H1 (cell line): ENCODE measurements around the gene CCNK. TPM values are rescaled to one million over a fixed set of nuclear protein-coding genes. Genes with fewer than 3 reads are reported as not detected.

Experiments
- CTCF ChIA-PET: fragments of 300-600 bp; sonication (Branson Sonifier 250); formaldehyde crosslinking; loops from one replicate; lab custom pipeline; 2021; ENCODE audit not compliant: partially characterized antibody; lab: Charles Lee
- POLR2A ChIA-PET: fragments of 300-600 bp; sonication (Branson Sonifier 250); formaldehyde crosslinking; loops from one replicate; lab custom pipeline; 2021; ENCODE audit warnings: inconsistent platforms; ENCODE audit not compliant: partially characterized antibody; lab: Charles Lee
- DNase-seq, 2 experiments: peaks; one replicate each; pipeline versions ENCODE4 v3.0.0 to v3.0.0-alpha.2; 2010 to 2022; ENCODE audit warnings: low spot score in 2 of 2, low read depth in 1 of 2, mixed read lengths in 1 of 2
- FAIRE-seq: peaks from 2 replicates; lab custom pipeline; 2011; peaks lifted over from hg19 to GRCh38; lab: Jason Lieb, UNC
- H2AFZ ChIP-seq: 2 replicates; pipeline ENCODE4 v1.8.1; 2012; ENCODE audit warnings: low read length, inconsistent platforms
- H2AK5ac ChIP-seq: 2 replicates; pipeline ENCODE4 v1.6.1; 2013; ENCODE audit warnings: low read depth, low read length
- H2BK120ac ChIP-seq: replicated peaks from 2 replicates; pipeline ENCODE3; 2013; ENCODE audit warnings: low read depth, low read length, inconsistent platforms
- H2BK12ac ChIP-seq: 2 replicates; pipeline ENCODE4 v1.6.1; 2013; ENCODE audit warnings: low read depth, low read length
- H2BK15ac ChIP-seq: 2 replicates; pipeline ENCODE4 v1.6.1; 2013; ENCODE audit warnings: low read length
- H2BK20ac ChIP-seq: 2 replicates; pipeline ENCODE4 v1.6.1; 2013; ENCODE audit warnings: low read length
- H2BK5ac ChIP-seq: 2 replicates; pipeline ENCODE4 v1.6.1; 2013; ENCODE audit warnings: low read depth, low read length
- H3K14ac ChIP-seq: 2 replicates; pipeline ENCODE4 v1.6.1; 2013; ENCODE audit warnings: inconsistent platforms; ENCODE audit not compliant: insufficient read length
- H3K18ac ChIP-seq: 2 replicates; pipeline ENCODE4 v1.6.1; 2013; ENCODE audit warnings: low read length; ENCODE audit errors: extremely low read depth
- H3K23ac ChIP-seq: 2 replicates; pipeline ENCODE4 v1.6.1; 2013; ENCODE audit warnings: inconsistent platforms; ENCODE audit not compliant: insufficient read length
- H3K23me2 ChIP-seq: 2 replicates; pipeline ENCODE4 v1.6.1; 2013; ENCODE audit warnings: low read depth, low read length
- H3K27ac ChIP-seq: 2 replicates; pipeline ENCODE4 v1.6.1; 2011; ENCODE audit warnings: low read depth, low read length, inconsistent platforms
- H3K27me3 ChIP-seq, 4 experiments: replicated peaks in 1 of 4; 1 replicate in 1 of 4; 2 replicates in 3 of 4; pipeline versions ENCODE4 v1.6.1 to v1.8.1; 2011 to 2013; ENCODE audit warnings: low read length in 3 of 4, mild to moderate bottlenecking in 3 of 4, inconsistent platforms in 2 of 4, mixed read lengths in 2 of 4, moderate library complexity in 1 of 4; ENCODE audit not compliant: control insufficient read depth in 3 of 4, insufficient read depth in 3 of 4; ENCODE audit errors: extremely low read depth in 1 of 4
- H3K36me3 ChIP-seq, 4 experiments: 2 replicates each; pipeline versions ENCODE4 v1.6.1 to v1.8.1; 2011 to 2013; ENCODE audit warnings: mild to moderate bottlenecking in 4 of 4, low read length in 3 of 4, moderate library complexity in 2 of 4, control low read depth in 1 of 4, inconsistent platforms in 1 of 4; ENCODE audit not compliant: insufficient read depth in 4 of 4, control insufficient read depth in 2 of 4
- H3K4ac ChIP-seq: replicated peaks from 2 replicates; pipeline ENCODE3; 2013; ENCODE audit warnings: low read length, low read depth, mixed read lengths, inconsistent platforms; ENCODE audit not compliant: insufficient read length
- H3K4me1 ChIP-seq, 4 experiments: replicated peaks in 1 of 4; 1 replicate in 1 of 4; 2 replicates in 3 of 4; pipeline versions ENCODE4 v1.6.1 to v1.8.1; 2011 to 2013; ENCODE audit warnings: low read length in 3 of 4, inconsistent platforms in 2 of 4, mixed read lengths in 1 of 4; ENCODE audit not compliant: insufficient read depth in 4 of 4, control insufficient read depth in 3 of 4
- H3K4me2 ChIP-seq, 2 experiments: 2 replicates each; pipeline versions ENCODE4 v1.6.1 to v1.8.1; 2011 to 2013; ENCODE audit warnings: low read depth in 2 of 2, low read length in 2 of 2, control low read depth in 1 of 2, inconsistent platforms in 1 of 2, mild to moderate bottlenecking in 1 of 2; ENCODE audit not compliant: insufficient read depth in 1 of 2
- H3K4me3 ChIP-seq, 4 experiments: fragments of 200-600, 300-600 bp in 1 of 4; sonication (generic), shearing (Covaris generic), sonication (Bioruptor Twin) in 1 of 4; 2 replicates each; pipeline versions ENCODE4 v1.5.1 to v1.8.1; 2011 to 2016; ENCODE audit warnings: low read length in 4 of 4, low read depth in 3 of 4, control low read depth in 2 of 4, inconsistent platforms in 2 of 4, mild to moderate bottlenecking in 2 of 4, mixed read lengths in 1 of 4, moderate library complexity in 1 of 4; ENCODE audit not compliant: insufficient read depth in 2 of 4; ENCODE audit errors: extremely low read depth in 1 of 4
- H3K56ac ChIP-seq: replicated peaks from 2 replicates; pipeline ENCODE3; 2013; ENCODE audit warnings: low read depth, mild to moderate bottlenecking, mixed read lengths, low read length, inconsistent platforms; ENCODE audit not compliant: insufficient read length
- H3K79me1 ChIP-seq: 2 replicates; pipeline ENCODE4 v1.6.1; 2013; ENCODE audit warnings: low read depth, low read length, control low read depth
- H3K79me2 ChIP-seq, 2 experiments: 2 replicates each; pipeline versions ENCODE4 v1.6.1 to v1.8.1; 2012 to 2013; ENCODE audit warnings: low read length in 2 of 2, mild to moderate bottlenecking in 2 of 2, inconsistent platforms in 1 of 2; ENCODE audit not compliant: insufficient read depth in 2 of 2, control insufficient read depth in 1 of 2
- H3K9ac ChIP-seq, 4 experiments: replicated peaks in 1 of 4; 1 replicate in 1 of 4; 2 replicates in 3 of 4; pipeline versions ENCODE4 v1.6.1 to v1.8.1; 2011 to 2013; ENCODE audit warnings: low read depth in 3 of 4, low read length in 3 of 4, control low read depth in 2 of 4, mild to moderate bottlenecking in 2 of 4, moderate library complexity in 2 of 4, inconsistent platforms in 1 of 4; ENCODE audit errors: extremely low read depth in 1 of 4
- H3K9me3 ChIP-seq, 2 experiments: 2 replicates each; pipeline versions ENCODE4 v1.6.1 to v1.8.1; 2012 to 2013; ENCODE audit warnings: mild to moderate bottlenecking in 2 of 2, moderate library complexity in 2 of 2, control low read depth in 1 of 2, inconsistent platforms in 1 of 2, low read depth in 1 of 2, low read length in 1 of 2, mixed read lengths in 1 of 2; ENCODE audit not compliant: insufficient read depth in 2 of 2
- H4K20me1 ChIP-seq, 2 experiments: replicated peaks in 1 of 2; 2 replicates each; pipeline versions ENCODE3 to v1.8.1; 2011 to 2013; ENCODE audit warnings: inconsistent platforms in 2 of 2, low read length in 2 of 2, mild to moderate bottlenecking in 1 of 2; ENCODE audit not compliant: insufficient read depth in 2 of 2, control insufficient read depth in 1 of 2
- H4K5ac ChIP-seq: 2 replicates; pipeline ENCODE4 v1.6.1; 2013; ENCODE audit warnings: low read length, low read depth, mixed read lengths, inconsistent platforms; ENCODE audit not compliant: insufficient read length
- H4K8ac ChIP-seq: 2 replicates; pipeline ENCODE4 v1.8.0; 2013; ENCODE audit warnings: mild to moderate bottlenecking, moderate library complexity, low read length, inconsistent platforms; ENCODE audit not compliant: insufficient read depth; ENCODE audit errors: extremely low read depth
- H4K91ac ChIP-seq: replicated peaks from 2 replicates; pipeline ENCODE3; 2013; ENCODE audit warnings: low read length, mixed read lengths, inconsistent platforms; ENCODE audit not compliant: insufficient read length
- KDM1A ChIP-seq: fragments of 200-600, 300-600 bp; sonication (generic); IDR thresholded peaks from 2 replicates; pipeline ENCODE4 v1.7.1; 2016; ENCODE audit warnings: mild to moderate bottlenecking, low read length, borderline replicate concordance
- RAD21 ChIP-seq, 2 experiments: IDR thresholded peaks in 1 of 2; conservative IDR thresholded peaks in 1 of 2; 2 replicates each; pipeline ENCODE4 v1.6.1; 2011; ENCODE audit warnings: low read depth in 2 of 2, low read length in 2 of 2, improper control_type of control experiment in 1 of 2, inconsistent platforms in 1 of 2, mild to moderate bottlenecking in 1 of 2, moderate library complexity in 1 of 2
- SIRT6 ChIP-seq: IDR thresholded peaks from one replicate; pipeline ENCODE4 v1.7.1; 2012; ENCODE audit warnings: low read length, inconsistent platforms
- WGBS, 2 experiments: shearing (Covaris generic) in 1 of 2; methylation state at CpG; one replicate each; pipeline versions ENCODE4 v1.1.6 to v1.1.7; 2013 to 2015; ENCODE audit warnings: low lambda C conversion rate in 2 of 2, mixed read lengths in 2 of 2, inconsistent platforms in 1 of 2, low coverage in 1 of 2, missing lambda C conversion rate in 1 of 2; ENCODE audit not compliant: insufficient replicate concordance in 2 of 2, insufficient coverage in 1 of 2, insufficient read length in 1 of 2; ENCODE audit errors: extremely low coverage in 1 of 2, missing lambda C conversion rate in 1 of 2; 5-methylcytosine and 5-hydroxymethylcytosine counted together
- polyA plus RNA-seq, 7 experiments: library from polyadenylated mRNA; depleted of rRNA in 3 of 7; stranded (reverse) in 5 of 7; unstranded in 2 of 7; fragments of >200 nt in 5 of 7; fragments of 200-250 nt in 2 of 7; gene quantifications; 1 replicate in 5 of 7; 2 replicates in 1 of 7; 4 replicates in 1 of 7; pipeline versions ENCODE4 v1.2.1 to v1.2.3, GENCODE V29; 2011 to 2013; ENCODE audit warnings: missing spikeins in 2 of 7, mixed read lengths in 2 of 7
- total RNA-seq: library from RNA; stranded (reverse); fragmentation: NEBNext Ultra II Directional; extraction: Animal tissue kit (Norgen Biotek cat#: 25700); gene quantifications from 2 replicates; pipeline ENCODE4 v1.2.1, GENCODE V29; 2021

The CCNK gene
- total and polyA plus RNA-seq, 2 of the 8 experiments (the other 6 are each of a cell fraction or from before 2014, with no cell fraction given) = 10.7 to 82.7 TPM

DNA sequence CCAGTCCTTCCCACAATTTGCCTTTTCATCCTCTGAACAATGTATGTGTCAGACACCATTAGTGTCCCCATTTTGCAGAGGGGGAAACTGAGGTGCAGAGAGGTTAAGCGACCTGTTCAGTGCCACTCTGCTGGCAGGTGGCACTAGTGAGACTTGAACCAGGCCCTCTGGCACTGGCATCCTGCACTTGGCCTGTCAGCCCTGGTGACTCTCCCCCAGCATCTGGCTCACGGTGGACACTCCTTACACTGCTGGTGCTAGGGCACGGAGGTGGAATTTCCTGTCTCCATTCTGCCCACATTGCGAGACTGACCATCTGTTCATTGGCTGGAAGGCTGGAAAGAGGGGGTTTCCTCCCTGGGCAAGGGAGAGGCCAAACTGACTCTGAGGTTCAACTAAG, 48.7 kb downstream of the CCNK start:
- WGBS, 2 experiments = 86% methylated on average over 4 of the region's 4 CpGs; no CpG with 5 or more reads in 1 of the 2 experiments
- ChIA-PET POLR2A (no interaction called here), CTCF (interaction anchor here (1.2 to 3.0 kb wide), 3 partner anchors 10 to 104 kb away, joined by 4 to 10 read pairs (median 4); no protein-coding TSS in a partner anchor)
- H4K20me1 ChIP-seq = peaks cover 0 to 1% of the 10 kb centered on the region in 2 experiments
- no peaks in the 10 kb centered on the region for H3K23me2 ChIP-seq
- H4K5ac ChIP-seq = no peak overlapping the region
- H3K36me3 ChIP-seq = no peaks in the 10 kb centered on the region
- H2BK12ac ChIP-seq = 0 out of 2 replicates have a peak overlapping the region, but pooled peaks have one; percentile 46
- peaks cover 0 to 6% of the 10 kb centered on the region in 2 experiments; a peak in 1 of 4 replicates for H3K79me2 ChIP-seq
- H2BK5ac ChIP-seq = no peak overlapping the region
- peak overlapping the region; percentile 62; the same call in 1 of the 2 replicates for H2BK20ac ChIP-seq
- no peak overlapping the region for H3K18ac ChIP-seq
- no peak overlapping the region for H3K23ac ChIP-seq
- H2BK15ac ChIP-seq = peak overlapping the region; percentile 55; the same call in 1 of the 2 replicates
- peaks cover 3 to 49% (median 21%) of the 10 kb centered on the region in 4 experiments; a peak in 6 of 7 replicates for H3K4me1 ChIP-seq
- no peaks in the 10 kb centered on the region for H3K9me3 ChIP-seq
- H3K14ac ChIP-seq = no peak overlapping the region
- H3K4me2 ChIP-seq = no peak overlapping the region
- no peak overlapping the region for H2AK5ac ChIP-seq
- H3K27me3 ChIP-seq = no peaks in the 10 kb centered on the region
- H4K8ac ChIP-seq = no peak overlapping the region
- no peak overlapping the region for H3K4me3 ChIP-seq
- TF ChIP-seq RAD21 (IDR thresholded peaks at IDR 0.05 in 1 of 2, conservative IDR thresholded peaks at IDR 0.05 in 1 of 2; ENCODE audit: low read depth in 2 of 2, low read length in 2 of 2) (0 out of 4 replicates have a peak, but pooled peaks of 1 of the 2 experiments have one; percentile 7), KDM1A (0 out of 2 replicates have a peak, but pooled peaks have one; percentile 21), SIRT6 (no peak)
- TF ChIP-seq, all 59 proteins: peak for 2
- no peak overlapping the region for H2AFZ ChIP-seq
- H3K4ac ChIP-seq = no peak overlapping the region
- H3K79me1 ChIP-seq = peaks cover 13% of the 10 kb centered on the region
- H3K9ac ChIP-seq = no peak overlapping the region; a peak in 2 of 7 replicates
- no peak overlapping the region for H3K27ac ChIP-seq
- DNase-seq (no peak), FAIRE-seq (no peak)
- no peak overlapping the region for H3K56ac ChIP-seq
- peak overlapping the region; percentile 39 for H4K91ac ChIP-seq
- no peak overlapping the region for H2BK120ac ChIP-seq
